Measurements from ENCODE around the gene COLEC12.
"Not testable (repeated sequence)": the region's sequence is repeated elsewhere in the genome, so short reads cannot be mapped to it uniquely, and the experiment has no call there.

COLEC12 gene

GRCh38 chr18:326846-327245, 173.7 kb downstream of the COLEC12 start:
- no peak for DNase-seq (ENCODE audit: low read depth)

- no peak for DNase-seq (ENCODE audit: low read depth)
Observed at GRCh38 chr18:323253-323622, 177.3 kb downstream of the COLEC12 start.

GRCh38 chr18:321865-322467, 178.5 kb downstream of the COLEC12 start:
- no peak for DNase-seq (ENCODE audit: low read depth)

- no peak for DNase-seq (ENCODE audit: low read depth)
Observed at GRCh38 chr18:320155-320554, 180.3 kb downstream of the COLEC12 start.

GRCh38 chr18:319720-320119, 180.8 kb downstream of the COLEC12 start:
- DNase-seq (ENCODE audit: low read depth) = no peak

GRCh38 chr18:318791-319291, 181.7 kb downstream of the COLEC12 start:
- DNase-seq (ENCODE audit: low read depth) = no peak

- no peak for DNase-seq (ENCODE audit: low read depth)
Observed at GRCh38 chr18:317618-318017, 182.9 kb downstream of the COLEC12 start.

- no peak for DNase-seq (ENCODE audit: low read depth)
Observed at GRCh38 chr18:316393-316792, 184.1 kb downstream of the COLEC12 start.

- no peak for DNase-seq (ENCODE audit: low read depth)
Observed at GRCh38 chr18:313931-314330, 186.6 kb downstream of the COLEC12 start.

- DNase-seq (ENCODE audit: low read depth) = no peak
Observed at GRCh38 chr18:312415-312814, 188.1 kb downstream of the COLEC12 start.

- DNase-seq (ENCODE audit: low read depth) = no peak
Observed at GRCh38 chr18:310042-310441, 190.5 kb downstream of the COLEC12 start.

- not testable (repeated sequence) for DNase-seq (ENCODE audit: low read depth)
Observed at GRCh38 chr18:308086-308485, 192.4 kb downstream of the COLEC12 start.

GRCh38 chr18:306608-307255, 193.8 kb downstream of the COLEC12 start:
- no peak for DNase-seq (ENCODE audit: low read depth)

- no peak for DNase-seq (ENCODE audit: low read depth)
Observed at GRCh38 chr18:305003-305501, 195.4 kb downstream of the COLEC12 start.

GRCh38 chr18:303607-304006, 196.9 kb downstream of the COLEC12 start:
- DNase-seq (ENCODE audit: low read depth) = no peak

- DNase-seq (ENCODE audit: low read depth) = no peak
Observed at GRCh38 chr18:303011-303410, 197.5 kb downstream of the COLEC12 start.

- DNase-seq (ENCODE audit: low read depth) = no peak
Observed at GRCh38 chr18:302097-302496, 198.4 kb downstream of the COLEC12 start.

GRCh38 chr18:297936-298335, 202.6 kb downstream of the COLEC12 start:
- no peak for DNase-seq (ENCODE audit: low read depth)

- DNase-seq (ENCODE audit: low read depth) = no peak
Observed at GRCh38 chr18:295756-296490, 204.6 kb downstream of the COLEC12 start.

GRCh38 chr18:294566-294965, 205.9 kb downstream of the COLEC12 start:
- DNase-seq (ENCODE audit: low read depth) = no peak

- no peak for DNase-seq (ENCODE audit: low read depth)
Observed at GRCh38 chr18:293536-293935, 207.0 kb downstream of the COLEC12 start.

- no peak for DNase-seq (ENCODE audit: low read depth)
Observed at GRCh38 chr18:292271-292670, 208.2 kb downstream of the COLEC12 start.

- DNase-seq (ENCODE audit: low read depth) = not testable (repeated sequence)
Observed at GRCh38 chr18:289970-290369, 210.5 kb downstream of the COLEC12 start.

All from T follicular helper cell (primary cell).